Ovary (tissue), 9 donors: ENCODE results near the gene SLC22A1. TPM values are rescaled to one million over a fixed set of nuclear protein-coding genes. Genes with fewer than 3 reads are reported as not detected.

Experiments used
- DNase-seq, 5 donors: peaks; one replicate each; pipeline ENCODE4 v3.0.0-alpha.2; 2019 to 2020
- H3K27ac ChIP-seq, 2 donors: fragments of 200-600 bp; one replicate each; pipeline versions ENCODE4 v1.5.1 to v1.8.0; 2019 to 2022
- H3K27me3 ChIP-seq: fragments of 200-600 bp; one replicate; pipeline ENCODE4 v1.8.0; 2022
- H3K36me3 ChIP-seq: fragments of 200-600 bp; sonication (generic); one replicate; pipeline ENCODE4 v1.5.1; 2019
- H3K4me1 ChIP-seq: one replicate; pipeline ENCODE4 v1.8.1; 2013; ENCODE audit warnings: mild to moderate bottlenecking, moderate library complexity; ENCODE audit not compliant: insufficient read depth
- H3K4me3 ChIP-seq: fragments of 200-600 bp; sonication (generic); one replicate; pipeline ENCODE4 v1.5.1; 2017
- H3K9me3 ChIP-seq, 2 donors: fragments of 200-600 bp in 1 of 2; sonication (generic) in 1 of 2; one replicate each; pipeline versions ENCODE4 v1.5.1 to v1.8.1; 2013 to 2019; ENCODE audit warnings: mild to moderate bottlenecking in 1 of 2, moderate library complexity in 1 of 2
- EP300 ChIP-seq: sonication (generic); formaldehyde crosslinking; IDR thresholded peaks from one replicate; pipeline ENCODE4 v1.6.1; 2017; ENCODE audit warnings: antibody characterized with exemption
- POLR2A ChIP-seq: fragments of 450-650 bp; IDR thresholded peaks from one replicate; pipeline ENCODE4 v1.6.1; 2017; ENCODE audit warnings: antibody characterized with exemption, mild to moderate bottlenecking, moderate library complexity
- WGBS, 3 donors: extraction: QIAGEN DNeasy Blood & Tissue Kit in 1 of 3; methylation state at CpG; one replicate each; pipeline versions ENCODE4 v1.1.5 to v1.1.7; 2013 to 2017; 5-methylcytosine and 5-hydroxymethylcytosine counted together
- intact Hi-C, 4 donors: fragments of 100-400 bp; cut with DNase I; formaldehyde crosslinking; loops; one replicate each; pipeline versions ENCODE4 v1.11.0 to v1.15.1; 2022 to 2023
- polyA plus RNA-seq, 2 donors: library from polyadenylated mRNA; stranded (reverse); fragments of 200-250 nt in 1 of 2; fragments of 350-450 nt in 1 of 2; fragmentation: Illumina TruSeq in 1 of 2; extraction: RNeasy Lipid Tissue Mini Kit (QIAGEN cat#74804) in 1 of 2; gene quantifications; one replicate each; pipeline ENCODE4 v1.2.3, GENCODE V29; 2013 to 2014
- total RNA-seq, 7 donors: library from RNA; depleted of rRNA in 2 of 7; stranded (reverse); fragments of >200 nt in 2 of 7; fragmentation: NEBNext Ultra II Directional in 3 of 7; extraction: Animal tissue kit (Norgen Biotek cat#: 25700) in 3 of 7; gene quantifications; one replicate each; pipeline versions ENCODE4 v1.1.0 to v1.2.4, GENCODE V29; 2016 to 2023
- TF ChIP-seq, protein P1 (sequence below), 3 donors: fragments of 450-650 bp in 2 of 3; fragments of 200-600 bp in 1 of 3; IDR thresholded peaks; one replicate each; pipeline versions ENCODE4 v1.5.1 to v1.8.0; 2016 to 2022; ENCODE audit warnings: antibody characterized with exemption in 3 of 3, mild to moderate bottlenecking in 1 of 3
- donor health status: DM: no; HTN: no; CAD: no; lungs with moderate emphysema.
- donor health status: DM: no; HTN: no; CAD: no.
- donor health status: Bipolar disorder and iron deficiency.
- donor health status: DM: yes; HTN: yes; CAD: no.
- donor health status: DM: no; HTN: no; CAD: no.
- donor health status: DM: yes; HTN: yes; CAD: no.

SLC22A1 gene
- total and polyA plus RNA-seq, 9 donors, result 0.23 to 2.4 (median 1.1) TPM; not detected in 1

DNA sequence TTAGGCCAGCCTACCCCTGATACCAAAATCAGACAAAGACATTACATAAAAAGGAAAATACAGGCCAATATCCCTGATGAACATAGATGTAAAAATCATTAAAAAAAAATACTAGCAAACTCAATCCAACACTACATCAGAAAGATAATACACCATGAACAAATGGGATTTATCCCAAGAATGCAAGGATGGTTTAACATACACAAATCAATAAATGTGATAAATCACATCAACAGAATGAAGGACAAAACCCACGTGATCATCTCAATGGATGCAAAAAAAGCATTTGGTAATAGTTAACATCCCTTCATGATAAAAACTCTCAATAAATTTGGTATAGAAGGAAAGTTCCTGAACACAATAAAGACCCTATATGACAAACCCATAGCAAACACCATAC, 73.2 kb downstream of the SLC22A1 start:
- TF ChIP-seq POLR2A (no peak), EP300 (no peak)
- TF ChIP-seq, protein P1, sequence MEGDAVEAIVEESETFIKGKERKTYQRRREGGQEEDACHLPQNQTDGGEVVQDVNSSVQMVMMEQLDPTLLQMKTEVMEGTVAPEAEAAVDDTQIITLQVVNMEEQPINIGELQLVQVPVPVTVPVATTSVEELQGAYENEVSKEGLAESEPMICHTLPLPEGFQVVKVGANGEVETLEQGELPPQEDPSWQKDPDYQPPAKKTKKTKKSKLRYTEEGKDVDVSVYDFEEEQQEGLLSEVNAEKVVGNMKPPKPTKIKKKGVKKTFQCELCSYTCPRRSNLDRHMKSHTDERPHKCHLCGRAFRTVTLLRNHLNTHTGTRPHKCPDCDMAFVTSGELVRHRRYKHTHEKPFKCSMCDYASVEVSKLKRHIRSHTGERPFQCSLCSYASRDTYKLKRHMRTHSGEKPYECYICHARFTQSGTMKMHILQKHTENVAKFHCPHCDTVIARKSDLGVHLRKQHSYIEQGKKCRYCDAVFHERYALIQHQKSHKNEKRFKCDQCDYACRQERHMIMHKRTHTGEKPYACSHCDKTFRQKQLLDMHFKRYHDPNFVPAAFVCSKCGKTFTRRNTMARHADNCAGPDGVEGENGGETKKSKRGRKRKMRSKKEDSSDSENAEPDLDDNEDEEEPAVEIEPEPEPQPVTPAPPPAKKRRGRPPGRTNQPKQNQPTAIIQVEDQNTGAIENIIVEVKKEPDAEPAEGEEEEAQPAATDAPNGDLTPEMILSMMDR (IDR thresholded peaks at IDR 0.05), result no peak
- WGBS, 3 donors, result 68 to 80% (median 77%) methylated on average over 1 of the region's 1 CpG
- no peak for DNase-seq
- Histone ChIP-seq H3K4me1 (no peaks in the 10 kb centered on the region), H3K27ac (no peak overlapping the region), H3K4me3 (no peak overlapping the region), H3K9me3 (no peaks in the 10 kb centered on the region), H3K27me3 (no peaks in the 10 kb centered on the region), H3K36me3 (no peaks in the 10 kb centered on the region)
- intact Hi-C loops, result no loop called here

DNA sequence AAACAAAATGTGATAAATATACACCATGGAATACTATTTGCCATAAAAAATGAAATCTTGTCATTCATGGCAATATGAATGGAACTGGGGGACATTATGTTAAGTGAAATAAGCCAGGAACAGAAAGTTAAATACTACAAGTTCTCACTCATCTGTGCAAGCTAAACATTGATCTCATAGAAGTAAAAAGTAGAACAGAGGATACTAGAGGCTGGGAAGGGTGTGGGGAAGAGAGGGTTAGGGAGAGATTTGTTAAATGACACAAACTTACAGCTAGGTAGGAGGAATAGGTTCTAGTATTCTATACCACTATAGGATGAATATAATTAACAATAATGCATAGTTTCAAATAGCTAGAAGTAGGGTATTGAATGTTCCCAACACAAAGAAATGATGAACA, 76.0 kb downstream of the SLC22A1 start:
- TF ChIP-seq, protein P1 (IDR thresholded peaks at IDR 0.05), result no peak
- no peak for TF ChIP-seq EP300
- no peak for TF ChIP-seq POLR2A
- H3K4me3 ChIP-seq, result no peak overlapping the region
- no peaks in the 10 kb centered on the region for H3K9me3 ChIP-seq
- no peak for DNase-seq
- no peaks in the 10 kb centered on the region for H3K4me1 ChIP-seq
- intact Hi-C loops, result no loop called here
- H3K27me3 ChIP-seq, result no peaks in the 10 kb centered on the region
- no peaks in the 10 kb centered on the region for H3K36me3 ChIP-seq
- no peak overlapping the region for H3K27ac ChIP-seq

DNA sequence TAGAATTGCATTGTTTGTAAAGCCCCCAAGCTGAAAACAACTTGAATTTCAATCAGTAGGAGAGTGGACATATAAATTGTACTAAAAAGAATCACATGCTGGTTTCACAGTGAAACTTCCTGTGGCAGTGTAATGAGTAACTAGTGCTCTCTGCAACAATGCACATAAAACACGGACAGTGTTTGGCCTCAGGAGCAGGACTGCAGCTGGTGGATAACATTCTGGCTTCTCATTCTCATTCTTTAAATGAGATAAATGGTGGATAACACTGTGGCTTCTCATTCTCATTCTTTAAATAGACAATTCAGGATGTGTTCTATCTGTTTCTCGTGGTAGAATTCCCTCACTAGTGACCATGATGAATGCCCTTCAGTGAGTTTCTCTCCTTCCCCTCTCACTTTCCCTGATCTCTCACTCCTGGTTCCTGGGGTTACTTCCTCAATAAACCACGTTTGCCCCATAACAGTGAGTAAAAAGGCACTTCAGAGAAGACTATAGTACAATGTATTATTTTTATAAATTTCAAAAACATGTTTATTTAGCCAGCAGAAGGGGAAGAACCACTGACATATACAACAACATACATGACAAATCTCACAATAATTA, 77.1 kb downstream of the SLC22A1 start:
- 9 to 14% (median 10%) methylated on average over 3 of the region's 3 CpGs for WGBS, 3 donors
- H3K4me1 ChIP-seq, result peaks cover 2% of the 10 kb centered on the region
- H3K4me3 ChIP-seq, result no peak overlapping the region
- no peak overlapping the region for H3K27ac ChIP-seq
- intact Hi-C loops, result no loop called here
- no peaks in the 10 kb centered on the region for H3K27me3 ChIP-seq
- TF ChIP-seq, protein P1 (IDR thresholded peaks at IDR 0.05), result no peak
- TF ChIP-seq EP300 (no peak), POLR2A (no peak)
- DNase-seq, result no peak
- H3K36me3 ChIP-seq, result no peaks in the 10 kb centered on the region
- no peaks in the 10 kb centered on the region for H3K9me3 ChIP-seq

DNA sequence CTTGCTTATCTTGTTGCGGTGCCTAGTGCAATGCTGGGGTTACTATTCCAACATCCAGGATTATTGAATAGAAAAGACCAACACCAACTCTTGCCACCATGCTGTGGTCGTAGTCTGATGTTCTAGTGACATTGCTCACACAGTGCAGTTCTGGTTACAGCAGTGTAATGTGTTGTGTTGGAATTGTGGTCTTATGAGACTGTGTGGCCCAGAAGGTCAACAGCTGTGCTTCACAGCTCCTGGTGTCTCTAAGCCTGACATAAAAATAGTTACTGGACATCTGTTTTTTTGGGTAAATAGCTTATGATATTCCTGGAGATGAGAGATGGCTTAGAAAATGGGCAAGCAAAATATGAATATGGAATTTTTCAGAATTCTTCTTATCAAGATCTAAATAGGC, 79.4 kb downstream of the SLC22A1 start:
- H3K27me3 ChIP-seq, result no peaks in the 10 kb centered on the region
- H3K4me1 ChIP-seq, result peaks cover 2% of the 10 kb centered on the region
- intact Hi-C loops, result no loop called here
- H3K9me3 ChIP-seq, result no peaks in the 10 kb centered on the region
- TF ChIP-seq EP300, result no peak
- TF ChIP-seq, protein P1 (IDR thresholded peaks at IDR 0.05), result no peak
- TF ChIP-seq POLR2A, result no peak
- WGBS, 3 donors, result 62 to 91% (median 87%) methylated on average over 2 of the region's 2 CpGs
- H3K36me3 ChIP-seq, result no peaks in the 10 kb centered on the region
- DNase-seq, result no peak
- no peak overlapping the region for H3K27ac ChIP-seq
- no peak overlapping the region for H3K4me3 ChIP-seq
